ENCODE measurements around the gene TCAF1. TPM values are rescaled to one million over a fixed set of nuclear protein-coding genes. Genes with fewer than 3 reads are reported as not detected.
"Not testable (repeated sequence)": the region's sequence is repeated elsewhere in the genome, so short reads cannot be mapped to it uniquely, and the experiment has no call there.

The TCAF1 gene
- total RNA-seq, 1 experiment from 2014 or later: 33.7 TPM

DNA sequence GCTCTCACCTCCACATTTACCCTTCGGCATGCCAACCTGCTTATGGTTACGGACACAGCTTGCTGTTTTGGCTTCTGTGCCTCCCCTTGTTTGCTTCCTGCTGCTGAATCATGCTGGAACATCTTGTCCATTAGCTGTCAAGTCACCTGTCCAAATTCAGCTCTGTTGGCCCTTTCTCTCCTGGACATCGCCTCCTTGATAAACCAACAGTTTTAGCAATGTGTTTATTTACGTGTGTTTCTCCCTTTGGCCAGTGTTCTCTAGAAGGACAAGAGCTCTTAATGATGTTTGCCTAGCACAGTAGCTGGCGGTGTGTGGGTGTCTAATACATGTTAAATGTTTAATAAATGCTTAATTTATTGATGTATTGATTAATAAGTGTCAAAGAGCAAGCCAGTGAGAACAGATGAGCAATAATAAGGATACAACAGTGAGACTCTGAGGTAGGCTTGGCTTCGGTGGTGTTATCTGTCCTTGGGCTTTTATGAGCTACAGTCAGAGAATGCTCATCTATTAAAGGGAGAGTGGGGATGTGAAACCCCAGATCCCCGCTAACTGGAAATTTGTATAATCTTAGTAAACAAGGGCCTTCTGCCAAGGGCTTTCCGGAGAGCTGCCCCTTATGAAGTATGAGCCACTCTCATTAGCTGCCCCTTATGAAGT is 85.4 kb downstream of the TCAF1 start:
- in situ Hi-C loops (cut with HindIII; ENCODE audit: low sequenced_read_pairs): not testable (repeated sequence)
- peak; percentile 0 for DNase-seq (ENCODE audit: low spot score)

DNA sequence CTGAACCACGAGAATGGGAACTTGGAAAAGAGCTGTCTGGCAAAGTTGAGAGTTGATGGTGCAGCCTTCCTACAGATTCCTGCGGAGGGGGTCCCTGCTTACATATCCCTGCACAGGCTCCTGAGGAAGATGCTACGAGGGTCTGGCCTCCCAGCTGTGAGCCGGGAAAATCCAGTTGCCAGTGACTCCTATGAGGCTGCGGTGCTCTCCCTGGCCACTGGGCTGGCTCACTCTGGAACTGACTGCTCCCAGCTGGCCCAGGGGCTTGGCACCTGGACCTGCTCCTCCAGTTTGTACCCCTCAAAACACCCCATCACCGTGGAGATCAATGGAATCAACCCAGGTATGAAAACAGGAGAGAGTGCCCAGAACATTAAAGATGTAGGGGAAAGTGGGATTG is 91.3 kb downstream of the TCAF1 start:
- in situ Hi-C loops (cut with HindIII; ENCODE audit: low sequenced_read_pairs); DNase-seq (ENCODE audit: low spot score): not testable (repeated sequence)

DNA sequence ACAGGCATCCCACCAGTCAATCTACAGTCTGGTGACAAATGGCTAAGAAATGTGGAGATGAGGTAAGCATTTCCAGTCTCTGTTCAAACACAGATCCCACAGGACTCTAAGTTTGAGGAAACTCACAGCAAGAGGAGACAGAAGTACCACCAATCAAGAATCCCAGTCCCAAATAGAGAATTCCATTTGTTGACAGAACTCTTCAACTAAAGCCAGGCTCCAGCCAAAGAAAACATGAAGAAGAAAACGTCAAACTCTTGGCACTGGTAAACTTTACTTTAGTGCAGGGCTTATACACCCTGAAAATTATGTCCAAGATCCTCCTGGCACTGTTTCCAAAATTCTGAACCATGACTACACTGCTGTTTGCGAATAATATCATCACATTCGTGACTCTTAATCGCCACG is 95.3 kb downstream of the TCAF1 start:
- DNase-seq (ENCODE audit: low spot score); in situ Hi-C loops (cut with HindIII; ENCODE audit: low sequenced_read_pairs): not testable (repeated sequence)

Other genes with a start within 250 kb of the TCAF1 start
- not detected in 2 replicates for gene CTAGE6, start 144.5 kb downstream of the TCAF1 start, total RNA-seq (2014; rRNA removed; shearing (Covaris generic))
- gene OR2F2, start 33.1 kb upstream of the TCAF1 start, total RNA-seq (2014; rRNA removed; shearing (Covaris generic)): not detected in 2 replicates
- not detected in 2 replicates for gene OR2F1, start 52.7 kb upstream of the TCAF1 start, total RNA-seq (2014; rRNA removed; shearing (Covaris generic))
- not detected in 2 replicates for gene OR6B1, start 98.1 kb upstream of the TCAF1 start, total RNA-seq (2014; rRNA removed; shearing (Covaris generic))
- not detected in 2 replicates for gene OR2A5, start 146.8 kb upstream of the TCAF1 start, total RNA-seq (2014; rRNA removed; shearing (Covaris generic))
- not detected in 2 replicates for gene OR2A25, start 167.6 kb upstream of the TCAF1 start, total RNA-seq (2014; rRNA removed; shearing (Covaris generic))
- gene OR2A12, start 184.1 kb upstream of the TCAF1 start, total RNA-seq (2014; rRNA removed; shearing (Covaris generic)): not detected in 2 replicates
- gene OR2A2, start 207.4 kb upstream of the TCAF1 start, total RNA-seq (2014; rRNA removed; shearing (Covaris generic)): not detected in 2 replicates
- gene OR2A14, start 221.0 kb upstream of the TCAF1 start, total RNA-seq (2014; rRNA removed; shearing (Covaris generic)): not detected in 2 replicates